Measurements from ENCODE around the gene CSF3R.

Gene CSF3R

GRCh38 chr1:36419569-36419968 lies 63.1 kb downstream of the CSF3R start:
- no peak for DNase-seq (ENCODE audit: low spot score)

GRCh38 chr1:36419140-36419539 lies 63.6 kb downstream of the CSF3R start:
- DNase-seq (ENCODE audit: low spot score) = no peak

- no peak for DNase-seq (ENCODE audit: low spot score)
Measured at GRCh38 chr1:36417931-36418330, 64.8 kb downstream of the CSF3R start.
